Measurements from ENCODE around the gene ZNF212. TPM values are rescaled to one million over a fixed set of nuclear protein-coding genes. Genes with fewer than 3 reads are reported as not detected.
A peak's percentile ranks its signal among the peaks of the same experiment; 100 is the strongest.

Gene ZNF212
- total and polyA plus RNA-seq, 9 of the 15 experiments (the other 6 are each of a cell fraction or from before 2014, with no cell fraction given), result 1.8 to 21.4 (median 7.2) TPM

DNA sequence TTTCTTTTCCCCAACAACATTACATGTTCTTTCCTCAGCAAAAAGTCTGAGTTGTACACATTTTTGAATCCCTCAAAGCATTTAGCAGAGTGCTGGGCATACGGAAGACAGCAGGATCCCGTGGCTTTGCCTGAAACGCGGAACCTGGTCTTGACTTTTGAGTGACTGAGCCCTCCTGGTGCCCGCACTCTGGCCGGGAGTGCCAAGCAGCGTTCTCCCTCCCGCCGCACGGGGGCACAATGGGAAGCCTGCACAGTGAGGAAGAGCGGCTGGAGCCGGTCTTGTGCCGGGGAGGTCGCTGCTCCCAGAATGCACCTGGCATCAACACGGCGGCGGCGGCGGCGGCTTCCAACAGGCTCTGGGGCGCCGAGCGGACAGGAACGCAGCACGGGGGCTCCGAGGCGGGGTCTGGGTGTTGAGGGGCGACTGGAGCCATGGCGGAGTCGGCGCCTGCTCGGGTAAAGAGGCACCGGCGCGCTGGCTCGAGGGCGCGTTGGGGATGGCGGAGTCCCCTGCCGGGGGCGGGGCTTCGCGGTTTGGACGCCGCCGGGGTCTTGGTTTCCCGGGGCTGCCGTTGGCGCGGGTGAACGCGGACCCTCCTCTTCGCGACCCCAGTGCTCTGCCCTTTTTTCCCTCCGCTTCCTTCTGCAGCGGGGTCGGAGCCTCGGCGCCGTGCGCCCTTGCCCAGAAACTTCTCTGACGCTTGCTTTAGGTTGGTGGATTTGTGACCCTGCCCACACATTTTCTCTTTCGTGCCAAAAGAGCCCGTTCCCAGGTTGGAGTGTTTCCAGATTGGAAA is at the start of gene ZNF212 (continued):
- TF ChIP-seq MCM2 (IDR thresholded peaks at IDR 0.05; ENCODE audit: low read depth) (no peak), SIX5 (IDR thresholded peaks at IDR 0.05; ENCODE audit: borderline replicate concordance in 1 of 2, insufficient read depth in 1 of 2, low read depth in 1 of 2, low read length in 2 of 2) (peak; percentile 24 to 45; a peak in 1 of 4 replicates), BRD9 (IDR thresholded peaks at IDR 0.05; ENCODE audit: low read depth, partially characterized antibody) (no peak), PCBP1 (IDR thresholded peaks at IDR 0.05; ENCODE audit: low read depth, low read length, poor library complexity, severe bottlenecking) (peak; percentile 70), ZNF584 (CRISPR knock-in tag; IDR thresholded peaks at IDR 0.05; ENCODE audit: low read depth) (peak; percentile 16; the same call in 1 of the 2 replicates), PTRF (tag; IDR thresholded peaks at IDR 0.05) (no peak), KLF13 (tag; IDR thresholded peaks at IDR 0.05; ENCODE audit: borderline replicate concordance, low read depth) (no peak), SRSF7 (optimal IDR thresholded peaks at IDR 0.05; ENCODE audit: low read depth, low read length) (no peak), NCOA4 (IDR thresholded peaks at IDR 0.05; ENCODE audit: partially characterized antibody) (no peak), PPARD (CRISPR knock-in tag; IDR thresholded peaks at IDR 0.05) (no peak), GABPA (tag; conservative IDR thresholded peaks at IDR 0.05; ENCODE audit: low read depth) (no peak), EP400 (IDR thresholded peaks at IDR 0.05) (peak; percentile 87), CREM (IDR thresholded peaks at IDR 0.05; ENCODE audit: low read depth) (peak; percentile 83), ZNF224 (CRISPR knock-in tag; IDR thresholded peaks at IDR 0.05) (peak; percentile 52; the same call in 1 of the 2 replicates)
- TF ChIP-seq, protein P1, sequence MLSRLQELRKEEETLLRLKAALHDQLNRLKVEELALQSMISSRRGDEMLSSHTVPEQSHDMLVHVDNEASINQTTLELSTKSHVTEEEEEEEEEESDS (CRISPR knock-in tag; IDR thresholded peaks at IDR 0.05), result no peak
- TF ChIP-seq, protein P2, sequence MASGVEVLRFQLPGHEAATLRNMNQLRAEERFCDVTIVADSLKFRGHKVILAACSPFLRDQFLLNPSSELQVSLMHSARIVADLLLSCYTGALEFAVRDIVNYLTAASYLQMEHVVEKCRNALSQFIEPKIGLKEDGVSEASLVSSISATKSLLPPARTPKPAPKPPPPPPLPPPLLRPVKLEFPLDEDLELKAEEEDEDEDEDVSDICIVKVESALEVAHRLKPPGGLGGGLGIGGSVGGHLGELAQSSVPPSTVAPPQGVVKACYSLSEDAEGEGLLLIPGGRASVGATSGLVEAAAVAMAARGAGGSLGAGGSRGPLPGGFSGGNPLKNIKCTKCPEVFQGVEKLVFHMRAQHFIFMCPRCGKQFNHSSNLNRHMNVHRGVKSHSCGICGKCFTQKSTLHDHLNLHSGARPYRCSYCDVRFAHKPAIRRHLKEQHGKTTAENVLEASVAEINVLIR (CRISPR knock-in tag; IDR thresholded peaks at IDR 0.05), result no peak
- TF ChIP-seq, protein P3, sequence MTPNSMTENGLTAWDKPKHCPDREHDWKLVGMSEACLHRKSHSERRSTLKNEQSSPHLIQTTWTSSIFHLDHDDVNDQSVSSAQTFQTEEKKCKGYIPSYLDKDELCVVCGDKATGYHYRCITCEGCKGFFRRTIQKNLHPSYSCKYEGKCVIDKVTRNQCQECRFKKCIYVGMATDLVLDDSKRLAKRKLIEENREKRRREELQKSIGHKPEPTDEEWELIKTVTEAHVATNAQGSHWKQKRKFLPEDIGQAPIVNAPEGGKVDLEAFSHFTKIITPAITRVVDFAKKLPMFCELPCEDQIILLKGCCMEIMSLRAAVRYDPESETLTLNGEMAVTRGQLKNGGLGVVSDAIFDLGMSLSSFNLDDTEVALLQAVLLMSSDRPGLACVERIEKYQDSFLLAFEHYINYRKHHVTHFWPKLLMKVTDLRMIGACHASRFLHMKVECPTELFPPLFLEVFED (CRISPR knock-in tag; conservative IDR thresholded peaks at IDR 0.05), result 0 out of 2 replicates have a peak, but pooled peaks have one; percentile 44
- TF ChIP-seq, protein P4, sequence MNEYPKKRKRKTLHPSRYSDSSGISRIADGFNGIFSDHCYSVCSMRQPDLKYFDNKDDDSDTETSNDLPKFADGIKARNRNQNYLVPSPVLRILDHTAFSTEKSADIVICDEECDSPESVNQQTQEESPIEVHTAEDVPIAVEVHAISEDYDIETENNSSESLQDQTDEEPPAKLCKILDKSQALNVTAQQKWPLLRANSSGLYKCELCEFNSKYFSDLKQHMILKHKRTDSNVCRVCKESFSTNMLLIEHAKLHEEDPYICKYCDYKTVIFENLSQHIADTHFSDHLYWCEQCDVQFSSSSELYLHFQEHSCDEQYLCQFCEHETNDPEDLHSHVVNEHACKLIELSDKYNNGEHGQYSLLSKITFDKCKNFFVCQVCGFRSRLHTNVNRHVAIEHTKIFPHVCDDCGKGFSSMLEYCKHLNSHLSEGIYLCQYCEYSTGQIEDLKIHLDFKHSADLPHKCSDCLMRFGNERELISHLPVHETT (CRISPR knock-in tag; conservative IDR thresholded peaks at IDR 0.05 in 1 of 2, IDR thresholded peaks at IDR 0.05 in 1 of 2), result 0 out of 4 replicates have a peak, but pooled peaks of 1 of the 2 experiments have one; percentile 51
- TF ChIP-seq, protein P5, sequence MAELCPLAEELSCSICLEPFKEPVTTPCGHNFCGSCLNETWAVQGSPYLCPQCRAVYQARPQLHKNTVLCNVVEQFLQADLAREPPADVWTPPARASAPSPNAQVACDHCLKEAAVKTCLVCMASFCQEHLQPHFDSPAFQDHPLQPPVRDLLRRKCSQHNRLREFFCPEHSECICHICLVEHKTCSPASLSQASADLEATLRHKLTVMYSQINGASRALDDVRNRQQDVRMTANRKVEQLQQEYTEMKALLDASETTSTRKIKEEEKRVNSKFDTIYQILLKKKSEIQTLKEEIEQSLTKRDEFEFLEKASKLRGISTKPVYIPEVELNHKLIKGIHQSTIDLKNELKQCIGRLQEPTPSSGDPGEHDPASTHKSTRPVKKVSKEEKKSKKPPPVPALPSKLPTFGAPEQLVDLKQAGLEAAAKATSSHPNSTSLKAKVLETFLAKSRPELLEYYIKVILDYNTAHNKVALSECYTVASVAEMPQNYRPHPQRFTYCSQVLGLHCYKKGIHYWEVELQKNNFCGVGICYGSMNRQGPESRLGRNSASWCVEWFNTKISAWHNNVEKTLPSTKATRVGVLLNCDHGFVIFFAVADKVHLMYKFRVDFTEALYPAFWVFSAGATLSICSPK (IDR thresholded peaks at IDR 0.05; ENCODE audit: borderline replicate concordance), result no peak

Data from K562 (cell line).